H4 (cell line): ENCODE measurements around the gene SDSL. TPM values are rescaled to one million over a fixed set of nuclear protein-coding genes. Genes with fewer than 3 reads are reported as not detected.

ENCODE experiments used
- DNase-seq: peaks from one replicate; pipeline ENCODE4 v3.0.0-alpha.2; 2015; ENCODE audit warnings: low spot score
- total RNA-seq: library from RNA; depleted of rRNA; stranded (reverse); fragments of >200 nt; shearing (Covaris generic); gene quantifications from 2 replicates; pipeline ENCODE4 v1.2.3, GENCODE V29; 2014; rRNA removed

The SDSL gene
- 5.0 and 7.6 TPM in 2 replicates for total RNA-seq

GRCh38 chr12:113422030-113422885 is at the start of gene SDSL:
Gene SDSL (plus strand): TSS chr12:113422380. CDS start chr12:113427983, 5,603 bp downstream.
- peak; percentile 89 for DNase-seq

GRCh38 chr12:113373440-113373839 is 48.7 kb upstream of the SDSL start:
- DNase-seq: no peak

GRCh38 chr12:113373969-113374368 is 48.2 kb upstream of the SDSL start:
- DNase-seq: no peak

GRCh38 chr12:113374823-113375428 is 47.3 kb upstream of the SDSL start:
- DNase-seq: no peak

DNA sequence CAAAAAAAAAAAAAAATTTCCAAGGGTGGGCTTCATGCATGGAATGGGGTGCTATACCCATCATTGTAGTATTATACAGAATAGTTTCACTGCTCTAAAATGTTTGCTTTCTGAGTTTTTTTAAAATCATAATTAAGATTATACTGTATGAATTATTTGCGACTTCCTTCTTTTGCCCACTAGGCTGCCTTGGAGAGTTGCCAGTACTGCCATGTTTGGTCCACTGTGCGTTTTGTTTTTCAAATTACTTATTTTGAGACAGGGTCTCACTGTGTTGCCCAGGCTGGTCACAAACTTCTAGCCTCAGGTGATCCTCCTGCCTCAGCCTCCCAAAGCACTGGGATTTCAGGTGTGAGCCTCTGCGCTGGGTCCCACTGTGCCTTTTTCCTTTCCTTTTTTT is 43.9 kb upstream of the SDSL start:
- DNase-seq: no peak

- no peak for DNase-seq
Measured at GRCh38 chr12:113381220-113381619, 41.0 kb upstream of the SDSL start.

GRCh38 chr12:113382206-113382605 is 40.0 kb upstream of the SDSL start:
- DNase-seq: no peak

DNA sequence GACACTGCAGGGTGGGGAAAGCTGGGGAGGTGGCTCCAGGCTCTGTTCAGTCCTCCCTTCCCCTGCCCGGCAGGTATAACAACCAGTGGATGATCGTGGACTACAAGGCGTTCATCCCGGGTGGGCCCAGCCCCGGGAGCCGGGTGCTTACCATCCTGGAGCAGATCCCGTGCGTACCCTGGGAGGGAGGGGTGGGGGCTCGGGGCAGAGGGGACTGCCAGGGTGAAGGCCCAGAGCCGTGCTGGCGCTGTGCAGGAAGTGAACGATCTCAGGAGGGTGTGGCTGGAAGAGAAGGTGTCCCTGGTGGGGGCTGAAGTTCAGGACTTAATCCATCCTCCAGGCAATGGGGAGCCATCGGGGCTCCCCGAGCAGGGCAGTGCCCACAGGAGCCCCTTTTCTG is 37.4 kb upstream of the SDSL start:
- no peak for DNase-seq

GRCh38 chr12:113385282-113385882 is 36.8 kb upstream of the SDSL start:
- DNase-seq: no peak

DNA sequence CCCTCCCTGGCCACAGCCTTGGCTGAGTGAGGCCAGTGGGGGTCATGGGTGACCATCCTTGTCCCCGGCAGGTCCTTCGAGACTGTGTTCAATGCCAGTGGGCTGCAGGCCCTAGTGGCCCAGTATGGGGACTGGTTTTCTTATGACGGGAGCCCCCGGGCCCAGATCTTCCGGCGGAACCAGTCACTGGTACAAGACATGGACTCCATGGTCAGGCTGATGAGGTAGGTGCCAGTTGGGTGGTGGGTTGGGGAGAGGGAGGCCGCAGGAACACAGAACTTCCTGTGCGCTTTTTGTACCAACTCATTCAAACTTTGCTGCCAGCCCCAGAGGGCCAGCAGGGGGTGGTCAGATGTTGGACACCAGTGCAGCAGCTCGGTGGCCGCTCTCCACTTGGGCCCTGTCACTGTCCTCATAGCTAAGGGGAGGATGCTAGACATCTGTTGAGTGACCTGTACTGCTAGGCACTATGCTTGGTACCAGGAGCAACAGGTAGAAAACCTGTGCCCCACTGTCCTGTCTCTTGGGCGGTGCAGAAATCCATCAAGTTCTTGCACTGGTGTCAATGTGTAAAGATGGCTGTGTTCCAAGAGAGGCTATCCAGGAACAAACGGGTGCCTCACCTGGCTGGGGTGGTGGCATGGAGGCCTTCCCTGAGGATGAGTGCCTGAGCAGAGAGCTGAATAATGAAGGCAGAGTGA is 35.2 kb upstream of the SDSL start:
- DNase-seq: no peak

GRCh38 chr12:113387631-113388030 is 34.5 kb upstream of the SDSL start:
- no peak for DNase-seq

DNA sequence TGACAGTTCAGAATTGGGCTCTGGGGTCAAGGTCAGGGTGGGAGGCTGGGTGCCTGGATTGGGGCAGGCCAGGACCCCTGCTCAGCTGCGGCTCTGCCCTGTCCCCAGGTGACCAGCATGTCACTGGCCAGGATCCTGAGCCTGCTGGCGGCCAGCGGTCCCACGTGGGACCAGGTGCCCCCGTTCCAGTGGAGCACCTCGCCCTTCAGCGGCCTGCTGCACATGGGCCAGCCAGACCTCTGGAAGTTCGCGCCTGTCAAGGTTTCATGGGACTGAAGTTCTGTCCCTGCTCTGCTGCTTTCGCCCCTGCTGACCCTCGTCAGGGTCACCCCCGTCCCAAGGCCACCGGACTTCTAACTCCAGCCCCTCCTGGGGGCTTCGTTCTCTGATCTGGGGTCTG is 33.8 kb upstream of the SDSL start:
- DNase-seq: no peak

- no peak for DNase-seq
Measured at GRCh38 chr12:113390064-113391043, 31.8 kb upstream of the SDSL start.

- DNase-seq: no peak
Measured at GRCh38 chr12:113391145-113391544, 31.0 kb upstream of the SDSL start.

GRCh38 chr12:113391650-113392337 is 30.4 kb upstream of the SDSL start:
- DNase-seq: no peak

DNA sequence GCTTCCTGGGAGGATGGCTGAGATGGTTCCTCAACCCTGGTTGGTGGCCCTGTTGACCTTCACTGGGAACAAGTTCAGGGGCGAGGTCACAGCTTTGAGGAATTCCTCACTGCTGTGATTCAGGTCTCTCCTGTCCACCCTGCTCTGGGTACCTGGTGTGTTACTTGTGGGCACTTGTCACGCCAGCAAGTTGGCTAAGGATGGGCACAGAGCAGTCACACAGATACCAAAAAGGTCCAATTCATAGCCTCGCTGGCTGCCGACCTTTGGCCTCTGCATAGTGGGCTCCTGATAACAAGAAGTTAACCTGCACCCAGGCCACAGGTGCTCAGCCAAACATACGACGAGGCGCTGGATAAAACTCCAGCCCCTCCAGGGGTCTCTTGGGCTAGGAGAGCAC is 29.7 kb upstream of the SDSL start:
- no peak for DNase-seq

DNA sequence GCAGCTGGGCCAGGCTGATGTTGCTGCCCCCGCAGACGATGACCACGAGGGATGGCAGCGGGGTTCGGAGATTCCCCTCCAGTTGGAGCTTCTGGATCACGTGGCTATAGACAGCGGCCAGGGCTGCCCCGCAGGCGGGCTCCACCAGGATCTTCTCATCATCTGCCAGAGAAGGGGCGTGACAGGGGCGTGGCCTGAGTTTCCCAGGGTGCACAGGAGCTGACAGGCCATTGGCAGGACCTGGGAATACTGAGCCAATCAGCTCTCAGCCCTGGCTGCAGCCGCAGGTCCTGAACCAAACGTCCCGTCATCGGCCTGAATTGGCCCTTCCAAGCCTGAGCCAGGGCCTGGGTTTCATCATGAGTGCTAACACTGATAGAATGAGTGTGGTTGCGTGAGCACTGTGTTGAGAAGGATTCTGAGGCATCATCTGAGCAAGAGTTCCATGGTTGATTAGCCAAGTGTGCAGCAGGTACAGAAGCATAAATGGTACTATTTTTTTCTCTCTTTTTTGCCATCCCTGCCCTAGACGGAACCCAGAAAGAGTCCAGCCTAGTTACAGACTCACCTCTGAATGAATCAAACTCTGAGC is 29.1 kb upstream of the SDSL start:
- DNase-seq: no peak

DNA sequence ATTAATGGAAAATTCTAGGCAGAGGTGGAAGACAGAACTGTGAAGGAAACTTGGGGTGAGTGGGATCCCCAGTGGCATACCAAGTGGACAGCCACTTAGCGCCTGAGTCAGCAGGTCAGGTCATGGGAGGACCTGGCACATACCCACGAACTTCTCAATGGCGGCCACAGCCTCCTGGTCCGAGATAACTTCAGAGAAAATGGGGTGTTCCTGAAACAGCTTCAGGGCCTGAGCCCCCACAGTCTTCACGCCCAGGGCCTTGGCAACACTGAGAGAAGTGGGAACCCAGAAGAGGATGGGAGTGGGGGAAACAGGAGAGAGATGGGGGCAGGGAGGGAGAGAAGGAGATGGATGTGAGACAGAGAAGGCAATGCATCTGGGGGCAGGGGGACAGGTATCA is 28.4 kb upstream of the SDSL start:
- DNase-seq: no peak

DNA sequence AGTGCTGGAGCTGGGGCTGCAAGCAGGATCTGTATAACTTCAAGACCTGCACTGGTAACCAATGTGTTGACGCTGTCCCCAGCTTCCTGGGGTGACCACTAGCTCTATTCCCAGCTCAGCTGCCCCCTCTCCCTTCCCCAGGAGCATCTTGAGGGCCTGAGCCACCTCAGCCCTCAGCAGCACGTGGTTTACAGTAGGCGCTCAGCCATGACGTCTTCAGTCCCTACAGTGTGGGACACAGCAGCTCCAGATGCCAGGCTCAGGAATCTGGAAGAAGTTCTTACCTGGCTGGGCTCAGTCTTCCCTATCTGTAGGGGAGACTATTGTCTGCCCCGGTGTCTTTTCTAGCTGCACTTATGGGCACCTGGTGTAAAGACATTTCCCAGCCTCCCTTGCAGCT is 27.1 kb upstream of the SDSL start:
- DNase-seq: no peak

DNA sequence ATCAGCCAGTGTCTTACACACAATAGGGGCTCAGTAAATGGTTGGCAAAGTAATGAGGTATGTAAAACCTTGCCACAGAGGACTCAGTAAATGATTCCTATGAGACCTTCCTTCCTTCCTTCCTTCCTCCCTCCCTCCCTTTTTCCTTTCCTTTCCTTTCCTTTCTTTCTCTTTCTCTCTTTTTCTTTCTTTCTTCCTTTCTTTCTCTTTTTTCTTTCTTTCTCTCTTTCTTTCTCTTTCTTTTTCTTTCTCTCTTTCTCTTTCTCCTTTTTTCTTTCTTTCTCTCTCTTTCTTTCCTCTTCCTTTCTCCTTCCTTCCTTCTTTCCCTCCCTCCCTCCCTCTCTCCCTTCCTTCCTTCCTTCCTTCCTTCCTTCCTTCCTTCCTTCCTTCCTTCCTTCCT is 26.0 kb upstream of the SDSL start:
- no peak for DNase-seq
